ENCODE measurements around the gene ACOX1.

Gene ACOX1

GRCh38 chr17:75933808-75934207 lies 45.2 kb downstream of the ACOX1 start:
- no peak for DNase-seq (ENCODE audit: low read depth in 2 of 2)

- no peak for DNase-seq (ENCODE audit: low read depth in 2 of 2)
Measured at GRCh38 chr17:75932852-75933251, 46.1 kb downstream of the ACOX1 start.

GRCh38 chr17:75931062-75931461 lies 47.9 kb downstream of the ACOX1 start:
- no peak for DNase-seq (ENCODE audit: low read depth in 2 of 2)

GRCh38 chr17:75927286-75927922 lies 51.6 kb downstream of the ACOX1 start:
- no peak for DNase-seq (ENCODE audit: low read depth in 2 of 2)

- no peak for DNase-seq (ENCODE audit: low read depth in 2 of 2)
Measured at GRCh38 chr17:75926456-75926855, 52.5 kb downstream of the ACOX1 start.

GRCh38 chr17:75925912-75926311 lies 53.1 kb downstream of the ACOX1 start:
- DNase-seq (ENCODE audit: low read depth in 2 of 2) = no peak

- no peak for DNase-seq (ENCODE audit: low read depth in 2 of 2)
Measured at GRCh38 chr17:75925103-75925502, 53.9 kb downstream of the ACOX1 start.

- DNase-seq (ENCODE audit: low read depth in 2 of 2) = no peak
Measured at GRCh38 chr17:75922963-75923874, 55.7 kb downstream of the ACOX1 start.

- no peak for DNase-seq (ENCODE audit: low read depth in 2 of 2)
Measured at GRCh38 chr17:75922173-75922961, 56.6 kb downstream of the ACOX1 start.

GRCh38 chr17:75921596-75921995 lies 57.4 kb downstream of the ACOX1 start:
- DNase-seq (ENCODE audit: low read depth in 2 of 2) = no peak

GRCh38 chr17:75920045-75920560 lies 58.9 kb downstream of the ACOX1 start:
- no peak for DNase-seq (ENCODE audit: low read depth in 2 of 2)

GRCh38 chr17:75919611-75920010 lies 59.4 kb downstream of the ACOX1 start:
- DNase-seq (ENCODE audit: low read depth in 2 of 2) = no peak

- no peak for DNase-seq (ENCODE audit: low read depth in 2 of 2)
Measured at GRCh38 chr17:75917917-75918445, 61.0 kb downstream of the ACOX1 start.

- no peak for DNase-seq (ENCODE audit: low read depth in 2 of 2)
Measured at GRCh38 chr17:75917141-75917916, 61.6 kb downstream of the ACOX1 start.

GRCh38 chr17:75915268-75915667 lies 63.7 kb downstream of the ACOX1 start:
- no peak for DNase-seq (ENCODE audit: low read depth in 2 of 2)

- DNase-seq (ENCODE audit: low read depth in 2 of 2) = no peak
Measured at GRCh38 chr17:75914643-75915267, 64.2 kb downstream of the ACOX1 start.

- DNase-seq (ENCODE audit: low read depth in 2 of 2) = no peak
Measured at GRCh38 chr17:75913537-75914210, 65.3 kb downstream of the ACOX1 start.

- DNase-seq (ENCODE audit: low read depth in 2 of 2) = no peak
Measured at GRCh38 chr17:75910699-75911098, 68.3 kb downstream of the ACOX1 start.

GRCh38 chr17:75909812-75910274 lies 69.1 kb downstream of the ACOX1 start:
- no peak for DNase-seq (ENCODE audit: low read depth in 2 of 2)

Data from stimulated activated CD8-positive, alpha-beta memory T cell treated with anti-CD3 and anti-CD28 coated beads, Interleukin-7, amount 100 ng/mL, for 4 hours (primary cell).